T-helper 2 cell treated with Interferon-gamma antibody and Interleukin-4, amounts not matched to agents 5 μg/mL and 100 μg/mL, for 36 hours (primary cell): ENCODE data around the gene RBM34.
"Not testable (repeated sequence)": the region's sequence is repeated elsewhere in the genome, so short reads cannot be mapped to it uniquely, and the experiment has no call there.

ENCODE experiments used
- DNase-seq: peaks from one replicate; pipeline ENCODE4 v3.0.0; 2021; ENCODE audit warnings: low spot score
- H3K27ac Mint-ChIP-seq: one replicate; pipeline ENCODE4 v1.8.0; 2021; ENCODE audit warnings: mild to moderate bottlenecking, mixed read lengths
- H3K27me3 Mint-ChIP-seq: one replicate; pipeline ENCODE4 v1.8.0; 2021; ENCODE audit warnings: low read depth, mixed read lengths
- H3K36me3 Mint-ChIP-seq: one replicate; pipeline ENCODE4 v1.8.0; 2021; ENCODE audit warnings: low read depth, mixed read lengths
- H3K4me1 Mint-ChIP-seq: one replicate; pipeline ENCODE4 v1.8.0; 2021; ENCODE audit warnings: low read depth, mixed read lengths
- H3K4me3 Mint-ChIP-seq: one replicate; pipeline ENCODE4 v1.8.0; 2022; ENCODE audit warnings: mild to moderate bottlenecking, moderate library complexity, mixed read lengths
- H3K9me3 Mint-ChIP-seq: one replicate; pipeline ENCODE4 v1.8.0; 2021; ENCODE audit warnings: mixed read lengths

The RBM34 gene

GRCh38 chr1:235161685-235162327 is 756 bp upstream of the RBM34 start:
- Mint-ChIP-seq H3K27ac (peak overlapping the region; percentile 99), H3K36me3 (peaks cover 22% of the 10 kb centered on the region), H3K27me3 (no peaks in the 10 kb centered on the region), H3K9me3 (no peaks in the 10 kb centered on the region), H3K4me3 (peak overlapping the region; percentile 96), H3K4me1 (peaks cover 15% of the 10 kb centered on the region)
- no peak for DNase-seq

DNA sequence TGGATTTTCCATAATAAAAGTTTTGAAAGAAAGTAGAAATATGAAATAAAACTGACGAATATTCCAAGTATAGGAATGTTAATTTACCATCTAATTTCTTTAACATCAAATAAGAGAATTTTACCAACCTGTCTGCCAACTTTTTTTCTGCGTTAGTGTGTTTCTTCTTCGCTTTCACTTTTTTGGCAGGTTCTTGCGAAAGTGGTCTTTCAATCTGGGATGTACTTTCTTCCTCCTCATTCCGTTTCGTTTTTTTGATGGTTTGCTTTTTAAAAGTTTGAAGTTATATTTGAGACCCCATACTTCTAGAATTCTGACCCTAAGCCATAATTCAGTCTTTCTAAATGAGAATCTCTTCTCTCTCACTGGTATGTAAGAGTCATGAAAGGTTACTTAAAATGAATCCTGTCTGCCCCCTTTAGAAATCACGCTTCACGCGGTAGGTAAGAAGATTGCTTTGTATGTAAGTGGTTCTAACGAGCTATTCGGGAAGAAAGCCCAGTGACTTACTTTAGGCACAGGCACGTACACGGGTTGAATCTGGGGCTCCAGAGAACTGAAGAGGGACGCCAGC is 580 bp downstream of the RBM34 start:
- DNase-seq: no peak
- H3K36me3 Mint-ChIP-seq: peaks cover 22% of the 10 kb centered on the region
- H3K4me3 Mint-ChIP-seq: peak overlapping the region; percentile 96
- peaks cover 15% of the 10 kb centered on the region for H3K4me1 Mint-ChIP-seq
- H3K27me3 Mint-ChIP-seq: no peaks in the 10 kb centered on the region
- no peaks in the 10 kb centered on the region for H3K9me3 Mint-ChIP-seq
- peak overlapping the region; percentile 99 for H3K27ac Mint-ChIP-seq

GRCh38 chr1:235159930-235160329 is 1.1 kb downstream of the RBM34 start:
- Mint-ChIP-seq H3K36me3 (peaks cover 23% of the 10 kb centered on the region), H3K4me3 (peak overlapping the region; percentile 96), H3K27ac (peak overlapping the region; percentile 74), H3K4me1 (peaks cover 15% of the 10 kb centered on the region)
- H3K27me3 Mint-ChIP-seq, H3K9me3 Mint-ChIP-seq, DNase-seq: not testable (repeated sequence)

- not testable (repeated sequence) for H3K27ac Mint-ChIP-seq, H3K9me3 Mint-ChIP-seq, H3K27me3 Mint-ChIP-seq, DNase-seq
- Mint-ChIP-seq H3K4me3 (peak overlapping the region; percentile 96), H3K4me1 (peaks cover 17% of the 10 kb centered on the region), H3K36me3 (peaks cover 25% of the 10 kb centered on the region)
Observed at GRCh38 chr1:235159284-235159683, 1.8 kb downstream of the RBM34 start.

GRCh38 chr1:235158680-235159079 is 2.4 kb downstream of the RBM34 start:
- H3K27me3 Mint-ChIP-seq: no peaks in the 10 kb centered on the region
- H3K9me3 Mint-ChIP-seq: no peaks in the 10 kb centered on the region
- H3K4me3 Mint-ChIP-seq: no peak overlapping the region
- H3K4me1 Mint-ChIP-seq: peaks cover 17% of the 10 kb centered on the region
- H3K27ac Mint-ChIP-seq: no peak overlapping the region
- DNase-seq: no peak
- H3K36me3 Mint-ChIP-seq: peaks cover 30% of the 10 kb centered on the region

- no peak for DNase-seq
- Mint-ChIP-seq H3K4me1 (peaks cover 14% of the 10 kb centered on the region), H3K36me3 (peaks cover 34% of the 10 kb centered on the region), H3K27ac (no peak overlapping the region), H3K9me3 (no peaks in the 10 kb centered on the region), H3K4me3 (no peak overlapping the region), H3K27me3 (no peaks in the 10 kb centered on the region)
Observed at GRCh38 chr1:235157150-235157549, 3.9 kb downstream of the RBM34 start.

- no peak for DNase-seq
- no peaks in the 10 kb centered on the region for H3K27me3 Mint-ChIP-seq
- no peak overlapping the region for H3K4me3 Mint-ChIP-seq
- no peak overlapping the region for H3K27ac Mint-ChIP-seq
- H3K36me3 Mint-ChIP-seq: peaks cover 35% of the 10 kb centered on the region
- H3K4me1 Mint-ChIP-seq: peaks cover 12% of the 10 kb centered on the region
- no peaks in the 10 kb centered on the region for H3K9me3 Mint-ChIP-seq
Observed at GRCh38 chr1:235156740-235157139, 4.3 kb downstream of the RBM34 start.

GRCh38 chr1:235156265-235156664 is 4.8 kb downstream of the RBM34 start:
- peaks cover 13% of the 10 kb centered on the region for H3K4me1 Mint-ChIP-seq
- no peak overlapping the region for H3K4me3 Mint-ChIP-seq
- peaks cover 39% of the 10 kb centered on the region for H3K36me3 Mint-ChIP-seq
- H3K27me3 Mint-ChIP-seq: no peaks in the 10 kb centered on the region
- DNase-seq: no peak
- no peaks in the 10 kb centered on the region for H3K9me3 Mint-ChIP-seq
- peak overlapping the region; percentile 13 for H3K27ac Mint-ChIP-seq

GRCh38 chr1:235152235-235152634 is 8.8 kb downstream of the RBM34 start:
- Mint-ChIP-seq H3K9me3 (no peaks in the 10 kb centered on the region), H3K27ac (no peak overlapping the region), H3K27me3 (no peaks in the 10 kb centered on the region), H3K4me3 (no peak overlapping the region), H3K4me1 (peaks cover 15% of the 10 kb centered on the region), H3K36me3 (peaks cover 52% of the 10 kb centered on the region)
- DNase-seq: no peak

DNA sequence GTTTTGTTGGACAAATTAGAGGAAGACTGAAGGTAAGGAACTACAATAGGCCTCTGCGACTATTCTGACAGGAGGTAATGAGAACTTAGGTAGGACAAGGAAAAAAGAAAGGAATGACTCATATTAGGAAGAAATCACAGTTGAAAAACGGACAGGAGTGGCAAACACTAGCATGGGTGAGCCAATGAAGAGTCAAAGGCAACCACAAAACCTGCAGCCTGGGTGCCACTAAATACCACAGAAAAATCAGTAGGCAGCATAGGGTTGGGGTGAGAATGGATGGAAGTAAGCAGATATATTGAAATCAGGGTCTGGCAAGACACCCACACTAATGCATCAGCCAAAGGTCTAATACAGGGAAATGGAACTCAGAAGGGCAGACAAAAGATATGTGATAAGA is 10.0 kb downstream of the RBM34 start:
- Mint-ChIP-seq H3K9me3 (no peaks in the 10 kb centered on the region), H3K27ac (no peak overlapping the region), H3K27me3 (no peaks in the 10 kb centered on the region), H3K4me3 (no peak overlapping the region), H3K4me1 (peaks cover 15% of the 10 kb centered on the region), H3K36me3 (peaks cover 55% of the 10 kb centered on the region)
- DNase-seq: no peak

DNA sequence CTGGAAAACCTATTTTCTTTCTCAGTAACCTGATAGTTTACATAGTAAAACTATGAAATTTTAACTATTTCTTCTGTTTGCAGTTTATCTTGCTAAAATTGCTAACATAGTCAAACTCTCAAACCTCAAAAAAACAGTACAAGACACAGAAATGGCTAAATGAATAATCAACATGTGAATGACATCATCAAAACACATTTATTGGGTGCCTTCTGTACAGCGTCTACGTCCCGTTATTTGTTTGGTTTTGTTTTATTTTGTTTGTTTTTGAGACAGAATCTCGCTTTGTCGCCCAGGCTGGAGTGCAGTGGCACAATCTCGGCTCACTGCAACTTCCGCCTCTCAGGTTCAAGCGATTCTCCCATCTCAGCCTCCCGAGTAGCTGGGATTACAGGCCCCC is 11.2 kb downstream of the RBM34 start:
- H3K27ac Mint-ChIP-seq: no peak overlapping the region
- H3K36me3 Mint-ChIP-seq: peaks cover 63% of the 10 kb centered on the region
- H3K4me3 Mint-ChIP-seq: no peak overlapping the region
- no peaks in the 10 kb centered on the region for H3K9me3 Mint-ChIP-seq
- peaks cover 15% of the 10 kb centered on the region for H3K4me1 Mint-ChIP-seq
- no peaks in the 10 kb centered on the region for H3K27me3 Mint-ChIP-seq
- DNase-seq: no peak

DNA sequence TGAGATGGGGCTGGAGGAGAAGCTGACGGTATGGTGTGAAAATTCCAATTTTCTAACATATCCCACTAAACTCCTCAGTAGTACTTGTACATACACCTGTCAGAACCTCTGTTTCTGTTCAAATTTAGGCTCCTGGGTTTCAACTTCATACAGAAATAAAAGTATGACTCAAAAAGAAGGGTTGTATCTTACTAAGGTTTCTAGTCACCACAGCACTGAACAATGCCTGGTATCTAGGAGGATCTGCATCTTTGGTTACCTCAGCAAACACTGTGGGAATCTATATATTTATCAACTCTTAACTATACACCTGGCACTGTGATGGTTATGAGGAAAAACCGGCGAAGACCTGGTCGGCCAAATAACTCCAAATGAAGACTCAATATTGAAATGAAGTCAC is 13.8 kb downstream of the RBM34 start:
- Mint-ChIP-seq H3K27ac (no peak overlapping the region), H3K36me3 (peaks cover 58% of the 10 kb centered on the region), H3K4me1 (peaks cover 14% of the 10 kb centered on the region), H3K4me3 (no peak overlapping the region), H3K27me3 (no peaks in the 10 kb centered on the region), H3K9me3 (no peaks in the 10 kb centered on the region)
- no peak for DNase-seq

GRCh38 chr1:235145639-235146038 is 15.4 kb downstream of the RBM34 start:
- DNase-seq: no peak
- peaks cover 60% of the 10 kb centered on the region for H3K36me3 Mint-ChIP-seq
- no peaks in the 10 kb centered on the region for H3K27me3 Mint-ChIP-seq
- H3K27ac Mint-ChIP-seq: no peak overlapping the region
- peaks cover 5% of the 10 kb centered on the region for H3K4me1 Mint-ChIP-seq
- H3K4me3 Mint-ChIP-seq: no peak overlapping the region
- no peaks in the 10 kb centered on the region for H3K9me3 Mint-ChIP-seq

DNA sequence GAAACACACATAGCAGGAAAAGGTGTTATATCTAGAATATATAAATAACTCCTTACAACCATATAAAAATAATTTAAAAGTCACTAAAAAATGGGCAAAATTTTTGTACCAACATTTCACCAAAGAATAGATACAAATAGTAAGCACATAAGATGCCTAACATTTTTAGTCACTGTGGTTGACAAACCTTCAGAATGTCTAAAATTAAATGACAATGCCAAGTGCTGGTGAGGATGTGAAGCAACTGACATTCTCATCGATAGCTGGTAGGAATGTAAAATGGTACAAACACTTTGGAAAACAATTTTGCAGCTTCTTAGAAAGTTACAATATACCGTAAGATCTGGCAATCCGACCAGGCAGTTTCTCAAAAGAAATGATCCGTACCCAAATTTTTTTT is 18.1 kb downstream of the RBM34 start:
- DNase-seq: no peak
- H3K9me3 Mint-ChIP-seq: no peaks in the 10 kb centered on the region
- no peak overlapping the region for H3K4me3 Mint-ChIP-seq
- peaks cover 7% of the 10 kb centered on the region for H3K4me1 Mint-ChIP-seq
- no peaks in the 10 kb centered on the region for H3K27me3 Mint-ChIP-seq
- no peak overlapping the region for H3K27ac Mint-ChIP-seq
- H3K36me3 Mint-ChIP-seq: peaks cover 66% of the 10 kb centered on the region

DNA sequence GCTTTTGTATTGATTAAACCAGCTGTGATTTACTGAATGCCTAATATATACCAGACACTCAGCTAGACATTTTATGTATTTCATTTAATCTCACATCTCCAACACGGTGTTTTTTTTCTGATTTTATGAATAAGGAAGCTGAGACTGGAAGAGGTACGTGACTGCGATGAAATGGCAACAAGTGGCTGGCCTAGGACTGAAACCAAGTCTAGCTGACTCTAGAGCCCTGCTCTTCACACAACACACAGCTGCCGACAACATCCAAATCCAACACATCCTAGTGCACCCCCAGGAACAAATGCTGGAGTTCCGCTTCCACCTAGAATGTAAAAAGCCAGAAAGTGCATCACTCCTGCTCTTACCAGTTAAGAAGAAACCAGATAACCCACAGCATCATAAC is 21.7 kb downstream of the RBM34 start:
- Mint-ChIP-seq H3K27me3 (no peaks in the 10 kb centered on the region), H3K9me3 (no peaks in the 10 kb centered on the region), H3K27ac (no peak overlapping the region), H3K36me3 (peaks cover 75% of the 10 kb centered on the region), H3K4me3 (no peak overlapping the region), H3K4me1 (peaks cover 5% of the 10 kb centered on the region)
- no peak for DNase-seq
